C4-2B (cell line): Measurements from ENCODE around the gene ZSCAN18.

Experiments used
- H3K27ac ChIP-seq: fragments of 450-650 bp; 2 replicates; pipeline ENCODE4 v1.5.1; 2017
- CTCF ChIP-seq: fragments of 450-650 bp; conservative IDR thresholded peaks from 2 replicates; pipeline ENCODE4 v1.5.1; 2017; ENCODE audit warnings: mild to moderate bottlenecking
- ZFX ChIP-seq: fragments of 450-650 bp; IDR thresholded peaks from 2 replicates; pipeline ENCODE4 v1.6.1; 2017

Gene ZSCAN18

GRCh38 chr19:58084596-58085347 is 13.3 kb downstream of the ZSCAN18 start:
- no peak overlapping the region for H3K27ac ChIP-seq
- no peak for TF ChIP-seq CTCF

- no peak for TF ChIP-seq CTCF
- TF ChIP-seq ZFX, result no peak
- H3K27ac ChIP-seq, result no peak overlapping the region
Observed at GRCh38 chr19:58083021-58083420, 15.0 kb downstream of the ZSCAN18 start.

- no peak overlapping the region for H3K27ac ChIP-seq
- TF ChIP-seq CTCF (no peak), ZFX (no peak)
Observed at GRCh38 chr19:58079792-58080191, 18.2 kb downstream of the ZSCAN18 start.

- H3K27ac ChIP-seq, result no peak overlapping the region
- no peak for TF ChIP-seq CTCF
- TF ChIP-seq ZFX, result no peak
Observed at GRCh38 chr19:58067240-58067912, 30.7 kb downstream of the ZSCAN18 start.

- TF ChIP-seq ZFX (no peak), CTCF (no peak)
- H3K27ac ChIP-seq, result no peak overlapping the region
Observed at GRCh38 chr19:58063712-58064111, 34.3 kb downstream of the ZSCAN18 start.

GRCh38 chr19:58060231-58060630 is 37.8 kb downstream of the ZSCAN18 start:
- H3K27ac ChIP-seq, result no peak overlapping the region
- TF ChIP-seq CTCF (no peak), ZFX (no peak)

- TF ChIP-seq ZFX, result no peak
- TF ChIP-seq CTCF, result no peak
- no peak overlapping the region for H3K27ac ChIP-seq
Observed at GRCh38 chr19:58059671-58060078, 38.4 kb downstream of the ZSCAN18 start.
